ENCODE results near the gene LAMB1. TPM values are rescaled to one million over a fixed set of nuclear protein-coding genes. Genes with fewer than 3 reads are reported as not detected.

The LAMB1 gene
- total and polyA plus RNA-seq, 2 of the 13 experiments (the other 11 are each of a cell fraction or from before 2014, with no cell fraction given), result 109 to 124 TPM

GRCh38 chr7:107948645-107949442 is 54.1 kb downstream of the LAMB1 start:
- no TSS peak for BruUV-seq (replicated peaks)
- TF ChIP-seq HNF4A (CRISPR knock-in tag; IDR thresholded peaks at IDR 0.05) (no peak; the same call in 1 of the 2 replicates), FOSL2 (CRISPR knock-in tag; IDR thresholded peaks at IDR 0.05) (peak; percentile 54; the same call in 1 of the 2 replicates), ZNF674 (CRISPR knock-in tag; IDR thresholded peaks at IDR 0.05; ENCODE audit: low read depth) (no peak), ZNF552 (CRISPR knock-in tag; IDR thresholded peaks at IDR 0.05; ENCODE audit: borderline replicate concordance) (no peak), CBX5 (CRISPR knock-in tag; IDR thresholded peaks at IDR 0.05; ENCODE audit: borderline replicate concordance) (no peak), ZNF124 (CRISPR knock-in tag; IDR thresholded peaks at IDR 0.05) (no peak), MAX (IDR thresholded peaks at IDR 0.05) (0 out of 2 replicates have a peak, but pooled peaks have one; percentile 29), FOXP1 (IDR thresholded peaks at IDR 0.05) (no peak), FOXP1 (CRISPR knock-in tag; IDR thresholded peaks at IDR 0.05) (peak; percentile 6; the same call in 1 of the 2 replicates), ZNF441 (CRISPR knock-in tag; IDR thresholded peaks at IDR 0.05; ENCODE audit: borderline replicate concordance) (no peak), PPARG (CRISPR knock-in tag; conservative IDR thresholded peaks at IDR 0.05) (peak; percentile 83; the same call in 1 of the 2 replicates), ZNF503 (CRISPR knock-in tag; IDR thresholded peaks at IDR 0.05) (peak; percentile 27; the same call in 1 of the 2 replicates), SOX6 (IDR thresholded peaks at IDR 0.05) (no peak), SOX6 (CRISPR knock-in tag; IDR thresholded peaks at IDR 0.05) (peak; percentile 86), SAP130 (CRISPR knock-in tag; IDR thresholded peaks at IDR 0.05; ENCODE audit: low read depth) (peak; percentile 62), ZNF121 (CRISPR knock-in tag; IDR thresholded peaks at IDR 0.05) (no peak), ZNF567 (CRISPR knock-in tag; IDR thresholded peaks at IDR 0.05; ENCODE audit: borderline replicate concordance) (no peak), NR2F1 (CRISPR knock-in tag; IDR thresholded peaks at IDR 0.05) (peak in 1 of 2 experiments; percentile 56; a peak in 1 of 4 replicates), SOX13 (IDR thresholded peaks at IDR 0.05) (peak; percentile 56), SOX13 (CRISPR knock-in tag; conservative IDR thresholded peaks at IDR 0.05 in 1 of 2, IDR thresholded peaks at IDR 0.05 in 1 of 2) (peak in 1 of 2 experiments; percentile 94; a peak in 2 of 4 replicates), ZNF484 (CRISPR knock-in tag; IDR thresholded peaks at IDR 0.05; ENCODE audit: borderline replicate concordance, low read depth) (no peak), CREB1 (IDR thresholded peaks at IDR 0.05) (no peak), CREB1 (CRISPR knock-in tag; IDR thresholded peaks at IDR 0.05) (peak; percentile 59), NCOR1 (IDR thresholded peaks at IDR 0.05; ENCODE audit: borderline replicate concordance, low read length) (0 out of 2 replicates have a peak, but pooled peaks have one; percentile 52)

More at GRCh38 chr7:107948645-107949442, 54.1 kb downstream of the LAMB1 start:
- FAIRE-seq (peak; percentile 57), ATAC-seq (peak; percentile 80), DNase-seq (ENCODE audit: low spot score) (peak; percentile 86)
- WGBS (ENCODE audit: low lambda C conversion rate), result 29% methylated on average over 7 of the region's 7 CpGs
- Histone ChIP-seq H3K9ac (ENCODE audit: insufficient read depth, low read depth, low read length) (no peak overlapping the region), H3K9me3 (ENCODE audit: low read length) (no peaks in the 10 kb centered on the region), H3K27ac (ENCODE audit: extremely low read length, insufficient read depth, low read length) (peak overlapping the region; percentile 60), H3K79me2 (ENCODE audit: insufficient read depth, low read length) (no peaks in the 10 kb centered on the region), H3K4me3 (replicated peaks in 1 of 3; ENCODE audit: insufficient read depth in 1 of 3, low read depth in 2 of 3, low read length in 3 of 3) (no peak overlapping the region; a peak in 1 of 6 replicates), H4K20me1 (ENCODE audit: insufficient read depth, low read length) (no peaks in the 10 kb centered on the region), H3K4me2 (ENCODE audit: low read depth, low read length) (peak overlapping the region; percentile 8), H3K36me3 (replicated peaks in 1 of 2; ENCODE audit: control insufficient read depth in 1 of 2, insufficient read depth in 2 of 2, low read length in 2 of 2) (peaks cover 33 to 64% of the 10 kb centered on the region in 2 experiments), H3K4me1 (ENCODE audit: insufficient read depth, low read length) (peaks cover 57% of the 10 kb centered on the region), H3K27me3 (ENCODE audit: control insufficient read depth in 1 of 2, insufficient read depth in 2 of 2, low read length in 2 of 2) (no peaks in the 10 kb centered on the region), H2AFZ (ENCODE audit: low read length) (no peak overlapping the region)
- ChIA-PET POLR2A (interaction anchor here (1.0 to 1.3 kb wide), 4 partner anchors 18 to 66 kb away, joined by 3 to 5 read pairs (median 3); partner anchors contain the start of gene LAMB1), CTCF (ENCODE audit: low intra/inter-chr PET ratio, low total read pairs) (no interaction called here)
- in situ Hi-C loops (cut with HindIII; ENCODE audit: extremely low pct_ligation_motif_present, low pct_unique_long_range_greater_than_20kb) (no loop called here), intact Hi-C loops (cut with micrococcal nuclease; ENCODE audit: unreplicated experiment) (loop anchor here (1.0 to 2.0 kb wide), 3 partner anchors 18 to 146 kb away; no protein-coding TSS in a partner anchor)

Measured in HepG2 (cell line).